ENCODE data around the gene MED13L. TPM values are rescaled to one million over a fixed set of nuclear protein-coding genes. Genes with fewer than 3 reads are reported as not detected.

Gene MED13L
- total and polyA plus RNA-seq, 2 of the 8 experiments (the other 6 are each of a cell fraction or from before 2014, with no cell fraction given): 15.9 to 51.7 TPM

- TF ChIP-seq HDAC2 (IDR thresholded peaks at IDR 0.05; ENCODE audit: borderline replicate concordance in 1 of 2, low read depth in 2 of 2, low read length in 2 of 2) (no peak), TEAD4 (IDR thresholded peaks at IDR 0.05; ENCODE audit: low read depth, low read length) (no peak), RAD21 (IDR thresholded peaks at IDR 0.05 in 1 of 2, conservative IDR thresholded peaks at IDR 0.05 in 1 of 2; ENCODE audit: low read depth in 2 of 2, low read length in 2 of 2) (no peak)
These were observed 228.6 kb downstream of the MED13L start (continued) for GRCh38 chr12:116048879-116049278.
